Duodenal mucosa (tissue), 2 donors: ENCODE data around the gene SNTN.

ENCODE experiments used
- H3K27ac ChIP-seq: one replicate; pipeline ENCODE4 v1.7.0; 2013; ENCODE audit warnings: low read depth, low read length
- H3K27me3 ChIP-seq, 2 donors: one replicate each; pipeline ENCODE4 v1.7.0; 2013; ENCODE audit warnings: low read length in 2 of 2, control low read depth in 1 of 2; ENCODE audit not compliant: insufficient read depth in 2 of 2, control insufficient read depth in 1 of 2
- H3K36me3 ChIP-seq, 2 donors: one replicate each; pipeline ENCODE4 v1.7.0; 2013; ENCODE audit warnings: low read length in 2 of 2, control low read depth in 1 of 2; ENCODE audit not compliant: insufficient read depth in 2 of 2, control insufficient read depth in 1 of 2
- H3K4me1 ChIP-seq, 2 donors: one replicate each; pipeline ENCODE4 v1.7.0; 2013; ENCODE audit warnings: low read length in 2 of 2, control low read depth in 1 of 2; ENCODE audit not compliant: insufficient read depth in 2 of 2, control insufficient read depth in 1 of 2
- H3K4me3 ChIP-seq, 2 donors: one replicate each; pipeline ENCODE4 v1.7.0; 2013; ENCODE audit warnings: low read length in 2 of 2, low read depth in 1 of 2
- H3K9ac ChIP-seq, 2 donors: one replicate each; pipeline ENCODE4 v1.7.0; 2013; ENCODE audit warnings: low read length in 2 of 2, low read depth in 1 of 2
- H3K9me3 ChIP-seq, 2 donors: one replicate each; pipeline ENCODE4 v1.7.0; 2013; ENCODE audit warnings: low read length in 2 of 2, control low read depth in 1 of 2; ENCODE audit not compliant: control insufficient read depth in 1 of 2

The SNTN gene

GRCh38 chr3:63662500-63662899, 10.0 kb downstream of the SNTN start:
- Histone ChIP-seq H3K27me3 (no peaks in the 10 kb centered on the region), H3K36me3 (no peaks in the 10 kb centered on the region), H3K27ac (no peak overlapping the region)

DNA sequence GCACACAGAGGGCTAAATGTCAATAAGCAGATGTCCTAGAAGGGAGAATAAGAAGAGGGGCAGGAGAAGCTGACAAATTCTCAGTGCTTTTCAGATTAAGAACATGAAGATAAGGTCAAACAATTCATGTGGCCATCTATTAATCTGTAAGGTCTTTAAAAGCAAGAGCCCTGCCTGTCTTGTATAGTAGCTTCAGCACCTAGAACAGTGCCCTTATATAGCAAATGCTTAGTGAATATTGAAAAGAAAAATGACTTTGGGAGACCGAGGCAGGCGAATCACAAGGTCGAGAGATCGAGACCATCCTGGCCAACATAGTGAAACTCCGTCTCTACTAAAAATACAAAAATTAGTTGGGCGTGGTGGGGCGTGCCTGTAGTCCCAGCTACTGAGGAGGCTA, 18.1 kb downstream of the SNTN start:
- no peaks in the 10 kb centered on the region for H3K36me3 ChIP-seq
- H3K4me3 ChIP-seq, result no peak overlapping the region
- no peaks in the 10 kb centered on the region for H3K9me3 ChIP-seq
- no peaks in the 10 kb centered on the region for H3K27me3 ChIP-seq
- H3K9ac ChIP-seq, result no peak overlapping the region
- H3K27ac ChIP-seq, result no peak overlapping the region
- no peaks in the 10 kb centered on the region for H3K4me1 ChIP-seq

More at GRCh38 chr3:63662500-63662899, 10.0 kb downstream of the SNTN start:
- Histone ChIP-seq H3K9me3 (no peaks in the 10 kb centered on the region), H3K4me1 (no peaks in the 10 kb centered on the region), H3K9ac (no peak overlapping the region), H3K4me3 (no peak overlapping the region)

DNA sequence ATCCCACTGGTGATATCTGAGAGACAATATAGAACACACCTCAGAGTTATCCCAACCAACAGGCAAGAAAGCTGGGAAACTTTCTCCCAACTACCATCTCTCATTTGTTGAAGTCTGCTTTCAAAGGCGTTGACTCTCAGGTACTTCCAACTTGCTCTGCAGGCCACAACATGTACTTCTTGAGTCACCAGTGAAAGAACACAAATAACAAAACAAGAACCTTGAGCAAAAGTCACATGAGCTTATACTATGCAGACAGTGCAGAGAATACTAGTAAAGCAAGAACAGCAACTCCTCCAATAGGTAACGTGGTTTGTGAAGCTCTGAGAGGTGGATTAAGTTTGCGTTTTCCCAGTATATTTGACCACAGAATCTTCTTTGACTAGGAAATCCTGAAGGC, 20.6 kb downstream of the SNTN start:
- Histone ChIP-seq H3K36me3 (no peaks in the 10 kb centered on the region), H3K27me3 (no peaks in the 10 kb centered on the region), H3K4me3 (no peak overlapping the region), H3K9me3 (no peaks in the 10 kb centered on the region), H3K27ac (no peak overlapping the region), H3K4me1 (no peaks in the 10 kb centered on the region), H3K9ac (no peak overlapping the region)

DNA sequence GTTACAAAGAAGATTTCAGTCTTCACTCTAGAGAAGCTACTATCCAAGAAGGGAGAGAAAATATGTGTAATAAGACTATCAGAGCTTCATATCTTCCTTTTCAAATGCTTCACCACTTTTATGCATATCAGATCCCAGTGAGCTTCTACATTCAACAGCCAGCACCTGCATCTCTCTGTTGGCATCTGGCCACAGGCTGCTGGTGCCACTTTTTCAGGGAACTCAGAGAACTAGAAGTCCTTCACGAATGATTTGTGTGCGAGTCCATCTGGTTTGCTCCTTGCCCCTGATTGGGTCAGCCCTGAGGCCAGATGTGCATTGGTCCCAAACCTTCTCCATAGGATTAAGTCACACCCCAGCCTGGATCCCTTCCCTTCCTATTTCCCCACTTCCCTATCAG, 22.1 kb downstream of the SNTN start:
- no peaks in the 10 kb centered on the region for H3K36me3 ChIP-seq
- H3K27me3 ChIP-seq, result no peaks in the 10 kb centered on the region
- H3K27ac ChIP-seq, result no peak overlapping the region
- H3K4me1 ChIP-seq, result no peaks in the 10 kb centered on the region
- no peak overlapping the region for H3K4me3 ChIP-seq
- H3K9me3 ChIP-seq, result no peaks in the 10 kb centered on the region
- H3K9ac ChIP-seq, result no peak overlapping the region

DNA sequence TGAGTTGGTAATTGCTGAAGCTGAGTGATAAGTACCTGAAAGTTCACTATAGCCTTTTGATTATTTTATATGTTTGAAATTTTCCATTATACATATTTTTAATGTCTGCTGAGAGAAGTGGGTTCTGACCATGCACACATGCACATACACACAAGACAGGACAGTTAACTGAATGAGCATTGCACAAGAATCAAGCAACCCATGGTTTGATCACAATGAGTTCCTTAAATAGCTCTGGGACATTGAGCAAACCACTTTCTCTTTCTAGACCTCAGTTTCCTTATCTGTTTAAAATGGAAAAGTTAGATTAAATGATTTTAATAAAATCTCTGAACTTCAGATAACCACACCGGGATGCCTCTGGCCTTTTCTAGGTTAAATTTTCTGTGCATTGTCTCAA, 26.7 kb downstream of the SNTN start:
- Histone ChIP-seq H3K4me1 (no peaks in the 10 kb centered on the region), H3K9ac (no peak overlapping the region), H3K27ac (no peak overlapping the region), H3K36me3 (no peaks in the 10 kb centered on the region), H3K9me3 (no peaks in the 10 kb centered on the region), H3K27me3 (no peaks in the 10 kb centered on the region), H3K4me3 (no peak overlapping the region)

DNA sequence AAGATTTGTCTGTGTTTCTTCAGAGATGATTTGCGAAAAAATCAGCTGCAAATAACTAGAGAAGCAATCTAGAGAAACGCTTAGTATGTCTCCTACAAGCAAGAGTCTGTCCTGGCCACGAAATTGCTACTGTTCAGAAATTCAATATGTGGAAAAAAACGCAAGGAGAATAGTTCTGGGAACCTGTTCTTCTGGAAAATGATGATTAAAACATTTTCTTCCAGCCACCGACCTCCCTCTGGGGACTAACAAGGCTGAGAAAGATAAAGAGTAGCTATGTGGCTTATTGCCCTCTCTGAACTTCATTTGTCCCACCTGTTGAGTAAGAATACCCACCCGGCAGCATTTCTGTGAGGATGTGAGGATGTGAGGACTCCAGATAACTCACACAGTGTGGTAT, 31.6 kb downstream of the SNTN start:
- no peaks in the 10 kb centered on the region for H3K36me3 ChIP-seq
- H3K4me3 ChIP-seq, result no peak overlapping the region
- H3K9ac ChIP-seq, result no peak overlapping the region
- no peaks in the 10 kb centered on the region for H3K9me3 ChIP-seq
- no peaks in the 10 kb centered on the region for H3K27me3 ChIP-seq
- H3K4me1 ChIP-seq, result no peaks in the 10 kb centered on the region
- H3K27ac ChIP-seq, result no peak overlapping the region

GRCh38 chr3:63685340-63685739, 32.9 kb downstream of the SNTN start:
- Histone ChIP-seq H3K27ac (no peak overlapping the region), H3K4me1 (no peaks in the 10 kb centered on the region), H3K27me3 (no peaks in the 10 kb centered on the region), H3K9me3 (no peaks in the 10 kb centered on the region), H3K4me3 (no peak overlapping the region), H3K36me3 (no peaks in the 10 kb centered on the region), H3K9ac (no peak overlapping the region)

DNA sequence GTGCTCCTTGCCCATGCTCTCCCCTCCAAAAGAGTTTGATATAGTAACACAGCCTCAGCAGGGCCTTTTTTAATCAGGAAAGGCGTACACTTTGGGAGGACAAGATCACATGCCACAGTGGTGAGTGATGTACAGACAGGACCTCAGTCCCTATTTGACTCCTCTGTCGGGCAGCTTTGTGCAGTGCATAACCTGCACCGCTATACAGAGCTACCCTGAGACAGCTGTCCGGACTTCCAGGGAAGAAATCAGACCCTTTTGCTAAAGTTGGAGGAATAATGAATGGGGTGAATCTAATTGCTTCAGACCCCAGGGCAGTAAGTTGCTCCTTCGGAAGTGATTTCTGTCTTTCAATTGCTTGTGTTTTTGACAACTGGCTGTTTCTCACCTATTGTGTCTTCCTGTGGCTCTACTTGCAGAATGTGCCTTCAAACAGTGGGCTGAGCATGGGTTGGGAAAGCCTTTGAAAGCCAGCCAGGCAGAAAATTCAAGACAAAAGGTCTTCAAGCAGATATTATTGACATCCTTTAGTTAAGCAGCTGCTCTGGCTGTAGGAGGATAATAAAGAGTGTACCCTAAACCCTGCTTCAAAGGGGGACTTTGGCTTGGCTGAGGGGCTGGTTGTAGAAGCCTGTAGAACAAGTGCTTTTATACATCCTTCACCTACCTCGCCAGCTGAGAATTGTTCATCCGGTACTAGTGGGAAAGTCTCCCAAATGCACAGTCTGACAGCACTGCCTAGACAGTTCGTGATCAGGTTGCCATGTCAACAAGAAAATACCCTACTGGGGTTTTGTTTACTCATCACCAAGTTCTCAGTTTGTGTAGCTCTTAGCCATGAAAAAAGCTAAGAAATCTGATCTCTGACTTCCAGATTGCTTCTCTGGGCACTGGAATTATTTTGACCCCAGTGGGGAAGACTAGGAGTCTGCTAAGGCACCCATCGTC, 35.1 kb downstream of the SNTN start:
- no peak overlapping the region for H3K4me3 ChIP-seq
- no peaks in the 10 kb centered on the region for H3K9me3 ChIP-seq
- H3K36me3 ChIP-seq, result no peaks in the 10 kb centered on the region
- no peak overlapping the region for H3K27ac ChIP-seq
- H3K9ac ChIP-seq, result no peak overlapping the region
- no peaks in the 10 kb centered on the region for H3K27me3 ChIP-seq
- no peaks in the 10 kb centered on the region for H3K4me1 ChIP-seq

DNA sequence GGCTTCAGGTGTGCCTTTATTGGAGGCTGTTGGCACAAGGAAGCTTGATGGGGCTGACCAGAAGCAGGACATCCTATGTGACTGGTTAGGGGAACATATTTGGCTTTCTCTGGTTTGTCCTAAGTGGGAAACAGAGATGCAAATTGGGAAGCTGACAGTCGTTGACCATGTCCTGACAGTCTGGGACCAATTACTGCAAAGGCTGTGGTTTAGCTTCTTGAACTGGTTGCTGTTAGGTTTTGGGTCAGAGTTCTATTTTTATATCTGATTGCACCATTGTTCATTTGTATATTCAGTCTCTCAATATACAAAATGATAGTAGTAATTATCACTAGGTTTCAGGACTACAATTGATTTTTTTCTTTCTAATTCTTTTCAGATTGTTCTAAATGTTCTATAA, 36.8 kb downstream of the SNTN start:
- H3K4me1 ChIP-seq, result no peaks in the 10 kb centered on the region
- peaks cover 0 to 4% of the 10 kb centered on the region in 2 donors for H3K9me3 ChIP-seq
- H3K9ac ChIP-seq, result no peak overlapping the region
- H3K4me3 ChIP-seq, result no peak overlapping the region
- H3K27me3 ChIP-seq, result no peaks in the 10 kb centered on the region
- H3K27ac ChIP-seq, result no peak overlapping the region
- H3K36me3 ChIP-seq, result no peaks in the 10 kb centered on the region

DNA sequence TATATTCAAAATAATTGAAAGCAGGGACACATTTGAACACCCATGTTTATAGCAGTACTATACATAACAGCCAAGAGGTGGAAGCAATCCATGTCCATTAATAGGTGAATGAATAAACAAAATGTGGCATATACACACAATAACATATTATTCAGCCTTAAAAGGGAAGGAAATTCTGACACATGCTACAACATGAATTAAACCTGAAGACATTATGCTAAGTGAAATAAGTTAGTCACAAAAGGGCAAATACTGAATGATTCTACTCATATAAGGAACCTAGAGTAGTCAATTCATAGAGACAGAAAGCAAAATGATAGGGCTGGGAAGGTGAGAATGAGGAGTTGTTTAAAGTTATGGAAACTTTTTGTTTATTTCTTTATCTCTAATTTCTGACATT, 40.9 kb downstream of the SNTN start:
- Histone ChIP-seq H3K9me3 (peaks cover 0 to 4% of the 10 kb centered on the region in 2 donors), H3K4me1 (no peaks in the 10 kb centered on the region), H3K27me3 (no peaks in the 10 kb centered on the region), H3K4me3 (no peak overlapping the region), H3K9ac (no peak overlapping the region), H3K36me3 (no peaks in the 10 kb centered on the region), H3K27ac (no peak overlapping the region)
